HG03520 (cell line): ENCODE data around the gene GOLGA8O.
"Not testable (repeated sequence)": the region's sequence is repeated elsewhere in the genome, so short reads cannot be mapped to it uniquely, and the experiment has no call there.

ENCODE experiments used
- ATAC-seq: cut with Tn5 transposase; IDR thresholded peaks from one replicate; pipeline ENCODE4 v1.9.1; 2021; ENCODE audit warnings: mild to moderate bottlenecking, moderate library complexity; ENCODE audit not compliant: unreplicated experiment

The GOLGA8O gene, protein sequence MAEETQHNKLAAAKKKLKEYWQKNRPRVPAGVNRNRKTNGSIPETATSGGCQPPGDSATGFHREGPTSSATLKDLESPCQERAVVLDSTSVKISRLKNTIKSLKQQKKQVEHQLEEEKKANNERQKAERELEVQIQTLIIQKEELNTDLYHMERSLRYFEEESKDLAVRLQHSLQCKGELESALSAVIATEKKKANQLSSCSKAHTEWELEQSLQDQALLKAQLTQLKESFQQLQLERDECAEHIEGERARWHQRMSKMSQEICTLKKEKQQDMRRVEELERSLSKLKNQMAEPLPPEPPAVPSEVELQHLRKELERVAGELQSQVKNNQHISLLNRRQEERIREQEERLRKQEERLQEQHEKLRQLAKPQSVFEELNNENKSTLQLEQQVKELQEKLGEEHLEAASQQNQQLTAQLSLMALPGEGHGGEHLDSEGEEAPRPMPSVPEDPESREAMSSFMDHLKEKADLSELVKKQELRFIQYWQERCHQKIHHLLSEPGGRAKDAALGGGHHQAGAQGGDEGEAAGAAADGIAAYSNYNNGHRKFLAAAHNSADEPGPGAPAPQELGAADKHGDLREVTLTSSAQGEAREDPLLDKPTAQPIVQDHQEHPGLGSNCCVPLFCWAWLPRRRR

DNA sequence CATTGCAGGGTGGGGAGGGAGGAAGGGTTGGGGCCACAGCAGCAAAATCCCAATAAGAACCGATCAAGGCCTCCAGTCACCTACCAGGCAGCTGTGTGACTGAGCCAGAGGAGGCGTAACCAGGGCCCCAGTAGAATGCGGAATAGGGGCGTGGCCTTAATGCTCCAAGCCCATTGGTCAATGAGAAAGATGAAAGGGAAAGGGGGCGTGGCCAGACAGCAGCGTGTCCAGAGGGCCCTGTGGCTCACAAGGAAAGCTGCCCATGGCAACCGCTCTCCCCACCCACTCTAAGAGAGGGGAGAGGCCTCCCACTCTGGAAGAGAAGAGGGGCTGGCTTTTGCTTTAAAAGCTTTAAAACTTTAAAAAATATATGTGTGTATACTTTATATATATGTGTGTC, at the start of gene GOLGA8O:
TSS of gene GOLGA8O (minus strand) at position 101 of the 400 bp plus-strand sequence. CDS start at position 3, 98 bp downstream.
- not testable (repeated sequence) for ATAC-seq

DNA sequence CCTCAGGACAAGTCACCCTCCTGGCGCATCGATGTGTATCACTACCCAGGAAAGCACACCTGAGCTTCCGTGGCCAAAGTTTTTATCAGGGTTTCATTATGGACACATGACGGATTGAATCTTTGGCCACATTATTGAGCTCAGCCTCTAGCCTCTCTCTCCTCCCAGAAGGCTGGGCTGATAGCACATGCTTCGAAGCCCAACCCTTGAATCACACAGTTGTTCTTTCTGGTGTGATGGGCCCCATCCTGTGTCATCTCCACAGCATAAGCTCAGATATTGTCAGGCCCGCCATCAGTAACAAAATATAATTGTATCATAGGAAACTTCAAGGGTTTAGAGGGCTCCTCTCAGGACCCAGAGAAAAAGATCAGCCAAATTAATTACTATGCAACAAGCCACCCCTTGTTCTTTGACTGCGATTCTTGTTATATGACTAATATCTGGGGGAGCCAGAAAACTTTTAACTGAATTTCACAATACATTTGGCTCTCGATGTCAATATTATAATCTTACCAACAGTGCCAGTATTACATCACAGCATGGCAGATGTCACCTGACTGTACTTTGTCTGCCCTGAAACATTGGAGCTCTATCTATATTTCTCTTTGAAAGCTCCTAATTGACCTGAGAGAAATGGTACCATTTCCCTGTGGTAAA, 48.8 kb upstream of the GOLGA8O start:
- not testable (repeated sequence) for ATAC-seq

DNA sequence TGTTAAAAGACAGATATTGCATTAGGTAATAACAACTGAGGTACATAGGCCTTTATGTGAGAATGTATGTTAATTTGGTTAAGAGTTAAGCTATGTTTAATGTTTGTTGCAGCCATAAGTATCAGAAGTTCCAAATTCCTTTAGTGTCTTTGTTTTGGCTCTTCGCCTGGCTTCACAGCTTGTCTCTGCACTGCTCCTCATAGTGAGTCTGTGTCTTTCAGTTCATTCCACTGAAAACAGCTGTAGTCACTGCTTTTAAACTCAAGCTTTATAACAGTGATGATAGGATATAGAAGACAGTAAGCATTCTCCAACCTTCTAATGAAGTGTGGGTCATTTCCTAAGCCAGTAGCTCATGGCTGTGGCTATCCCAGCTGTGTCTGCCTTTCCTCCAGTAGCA, 47.5 kb upstream of the GOLGA8O start:
- not testable (repeated sequence) for ATAC-seq

DNA sequence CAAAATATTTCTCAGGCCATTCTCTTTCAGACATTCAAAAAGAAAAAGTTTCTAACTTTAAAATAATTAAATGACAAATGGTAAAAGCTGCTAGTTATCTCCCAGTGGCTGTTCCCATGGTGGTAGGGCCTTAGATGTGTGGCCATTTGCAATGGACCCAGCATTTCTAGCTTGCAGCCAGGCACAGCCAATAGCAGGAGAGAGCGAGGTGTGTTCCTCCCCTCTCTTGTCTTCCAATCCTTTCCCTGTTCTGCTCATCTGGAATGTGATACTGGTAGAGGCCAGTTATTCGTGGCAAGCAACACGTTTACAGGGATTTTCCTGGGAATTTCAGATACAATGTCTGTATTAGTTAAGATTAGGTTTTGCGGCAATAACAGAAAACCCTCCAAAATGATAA, 37.3 kb upstream of the GOLGA8O start:
- ATAC-seq: not testable (repeated sequence)

DNA sequence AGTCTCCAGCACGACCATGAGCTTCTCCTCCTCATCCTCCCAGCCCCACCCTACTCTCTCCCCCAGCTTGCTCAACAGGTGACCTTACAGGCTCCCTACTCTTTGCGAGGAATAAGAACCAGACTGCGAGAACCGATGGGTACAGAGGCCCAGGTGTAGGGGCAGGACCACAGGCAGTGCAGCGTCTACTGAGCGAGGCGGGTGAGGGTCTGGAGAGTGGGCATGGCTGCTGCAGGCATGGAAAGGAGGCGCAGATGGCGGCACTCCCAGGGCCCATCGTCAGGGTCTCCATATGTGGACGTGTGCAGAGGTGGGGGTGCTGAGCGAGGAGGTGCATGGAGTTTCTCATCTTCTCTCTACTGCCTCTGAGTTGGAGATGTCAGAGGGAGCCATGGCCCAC, 31.0 kb upstream of the GOLGA8O start:
- ATAC-seq: not testable (repeated sequence)

DNA sequence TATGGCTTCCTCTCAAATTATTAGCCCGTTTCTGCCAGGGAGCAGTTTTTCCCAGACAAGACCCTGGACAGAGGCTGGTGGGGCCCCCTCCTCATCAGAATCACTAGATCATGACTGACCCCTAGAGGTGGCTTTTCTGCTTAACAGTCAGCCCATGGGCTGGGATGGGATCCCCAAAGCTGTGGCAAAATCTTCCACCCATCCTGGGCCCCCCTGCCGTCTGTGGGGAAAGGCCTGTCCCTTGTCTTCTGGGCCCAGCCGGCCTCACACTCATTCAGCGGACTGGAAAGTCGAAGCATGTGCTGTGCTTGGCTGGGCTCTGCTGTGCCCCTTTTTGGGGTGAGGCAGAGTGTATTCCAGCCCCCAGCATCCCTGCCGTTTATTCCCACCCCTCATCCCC, 27.9 kb upstream of the GOLGA8O start:
- ATAC-seq: not testable (repeated sequence)

DNA sequence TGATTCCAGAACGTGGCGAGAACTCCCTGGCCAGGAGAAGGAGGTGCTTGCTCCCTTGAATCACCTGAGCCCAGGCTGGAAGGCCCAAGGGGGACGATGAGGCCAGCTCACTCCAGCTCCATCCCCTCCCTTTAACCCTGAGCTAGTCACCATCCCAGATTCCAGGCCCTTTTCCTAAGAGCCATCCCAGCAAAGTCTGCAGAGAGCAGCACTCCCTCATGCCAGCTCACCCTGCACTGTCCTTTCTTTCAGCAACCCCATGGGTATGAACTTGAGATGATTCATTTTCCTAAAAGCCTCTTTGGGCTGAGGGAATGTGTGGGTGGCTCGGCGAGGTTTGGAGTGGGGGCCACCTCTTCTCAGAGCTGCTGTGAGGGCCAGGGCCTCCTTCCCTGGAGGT, 26.2 kb upstream of the GOLGA8O start:
- not testable (repeated sequence) for ATAC-seq

DNA sequence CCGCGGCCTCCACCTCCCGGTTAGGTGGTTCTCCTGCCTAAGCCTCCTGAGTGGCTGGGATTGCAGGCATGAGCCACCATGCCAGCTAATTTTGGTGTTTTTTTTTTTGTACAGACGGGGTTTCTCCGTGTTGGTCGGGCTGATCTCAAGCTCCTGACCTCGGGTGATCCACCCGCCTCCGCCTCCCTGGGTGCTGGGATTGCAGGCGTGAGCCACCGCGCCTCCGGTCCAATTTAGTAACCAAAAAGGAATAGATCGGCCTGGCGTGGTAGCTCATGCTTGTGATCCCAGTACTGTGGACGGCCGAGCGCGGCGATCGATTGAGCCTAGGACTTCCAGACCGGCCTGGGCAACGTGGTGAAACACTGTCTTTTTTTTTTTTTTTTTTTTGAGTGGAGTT, 12.6 kb upstream of the GOLGA8O start:
- not testable (repeated sequence) for ATAC-seq

DNA sequence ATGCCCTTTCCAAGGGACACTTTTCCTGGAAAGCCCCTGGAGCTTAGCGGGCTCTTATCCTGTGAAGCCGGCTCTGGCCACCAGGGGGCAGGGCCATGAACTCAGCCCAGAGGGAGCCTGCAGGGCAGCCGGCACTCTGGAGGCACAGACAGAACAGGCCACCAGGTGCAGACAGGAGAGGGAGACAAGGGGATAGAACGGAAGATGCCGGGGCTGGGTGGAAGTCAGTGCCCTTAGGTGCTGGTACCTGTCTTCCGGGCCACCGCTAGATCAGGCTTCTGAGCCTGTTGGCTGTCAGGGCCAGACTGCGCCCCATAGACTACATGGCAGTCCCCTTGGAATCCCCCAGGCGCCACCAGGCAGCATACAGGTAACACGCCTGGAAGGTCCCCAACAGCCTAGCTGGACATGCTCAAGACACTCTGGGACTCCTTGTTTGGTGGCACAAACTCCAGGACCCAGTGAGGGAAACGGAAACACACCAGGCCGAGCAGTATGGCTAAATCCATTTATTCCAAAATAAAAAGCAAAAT, 14.9 kb downstream of the GOLGA8O start:
- not testable (repeated sequence) for ATAC-seq

DNA sequence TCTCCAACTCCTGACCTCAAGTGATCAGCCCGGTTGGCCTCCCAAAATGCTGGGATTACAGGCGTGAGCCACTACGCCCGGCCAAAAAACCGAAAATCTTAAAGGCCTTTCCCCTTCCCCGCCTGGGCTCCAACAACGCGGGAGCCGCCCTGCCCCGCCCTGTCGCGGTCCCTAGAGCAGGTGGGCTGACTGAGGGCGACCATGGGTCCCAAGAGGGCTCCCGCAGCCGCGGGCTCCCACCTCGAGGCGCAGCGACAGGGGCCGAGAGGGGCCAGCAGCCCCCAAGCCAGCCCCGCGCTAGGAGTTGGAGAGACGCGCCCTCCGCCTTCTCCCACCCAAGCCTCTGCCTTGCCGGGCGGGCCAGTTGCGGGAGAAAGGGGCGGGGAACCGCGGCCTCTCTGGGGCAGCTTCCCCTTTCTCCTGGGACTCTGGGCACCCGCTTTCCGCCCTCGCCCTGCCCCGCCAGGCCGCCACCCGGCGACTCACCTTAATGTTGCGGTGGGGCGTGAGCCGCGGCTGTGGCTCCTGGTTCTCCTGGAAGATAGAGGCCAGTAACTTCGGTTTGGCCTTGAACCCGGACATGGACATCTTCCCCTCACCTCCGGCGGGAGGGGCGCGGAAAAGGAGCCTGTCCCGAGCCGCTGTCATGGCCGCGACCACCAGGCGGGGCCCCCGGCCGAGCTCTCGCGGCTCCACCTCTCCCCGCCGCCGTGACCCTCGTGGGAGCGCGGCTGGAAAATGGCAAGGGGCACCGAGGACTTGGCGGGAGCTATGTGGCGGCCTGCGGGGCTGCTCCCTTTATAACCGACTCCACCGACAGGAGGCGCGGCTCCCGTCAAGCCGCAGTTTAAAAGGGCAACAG, 21.1 kb downstream of the GOLGA8O start:
- not testable (repeated sequence) for ATAC-seq

DNA sequence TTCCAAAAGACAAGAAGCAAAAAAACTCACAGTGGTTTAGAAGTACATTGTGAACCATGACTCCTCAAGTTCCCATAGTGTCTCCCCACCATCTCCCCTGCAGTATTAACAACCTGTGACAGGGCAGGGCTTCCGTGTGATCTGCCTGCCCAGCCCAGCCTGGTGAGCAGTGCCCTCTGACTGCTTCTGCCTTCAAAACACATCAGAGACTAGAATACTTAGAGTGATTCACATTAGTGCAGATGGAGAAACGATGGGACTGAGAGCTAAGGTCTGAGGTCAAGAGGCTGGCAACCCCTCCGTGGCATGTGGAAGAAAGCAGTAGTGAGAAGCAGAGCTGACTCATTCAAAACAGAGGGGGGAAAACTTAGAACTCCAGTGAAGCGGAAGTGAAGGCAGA, 27.8 kb downstream of the GOLGA8O start:
- ATAC-seq: not testable (repeated sequence)

DNA sequence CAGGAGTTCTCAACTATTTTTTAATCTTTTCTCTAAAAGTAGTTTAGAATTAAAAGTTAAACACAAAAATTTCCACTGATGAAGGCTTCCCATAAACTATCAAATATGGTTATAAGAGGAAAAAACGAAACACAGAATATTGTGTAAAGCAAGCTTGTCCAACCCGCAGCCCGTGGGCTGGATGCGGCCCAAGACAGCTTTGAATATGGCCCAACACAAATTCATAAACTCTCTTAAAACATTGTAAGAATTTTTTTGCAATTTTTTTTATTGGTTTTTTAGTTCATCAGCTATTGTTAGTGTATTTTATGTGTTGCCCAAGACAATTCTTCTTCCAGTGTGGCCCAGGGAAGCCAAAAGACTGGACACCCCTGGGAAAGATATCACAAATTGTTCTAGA, 28.9 kb downstream of the GOLGA8O start:
- not testable (repeated sequence) for ATAC-seq

DNA sequence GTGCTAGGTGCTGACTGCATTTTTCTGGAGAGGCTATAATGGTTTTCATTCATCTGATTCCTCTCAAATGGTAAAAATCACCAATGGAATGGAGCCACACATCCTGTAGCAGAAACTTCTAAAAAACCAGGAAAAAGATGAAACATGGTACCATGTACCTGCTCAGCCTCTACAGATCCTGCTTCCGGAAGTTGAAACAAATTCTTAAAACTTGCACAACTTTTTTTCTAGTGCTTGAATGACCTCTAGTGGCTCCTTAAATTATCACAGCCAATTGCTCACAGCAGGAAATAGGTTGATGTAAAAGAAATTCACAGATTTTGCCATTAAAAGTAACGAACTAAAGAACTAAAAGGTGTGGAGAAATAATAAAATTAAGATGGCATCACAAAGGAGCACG, 47.5 kb downstream of the GOLGA8O start:
- not testable (repeated sequence) for ATAC-seq

DNA sequence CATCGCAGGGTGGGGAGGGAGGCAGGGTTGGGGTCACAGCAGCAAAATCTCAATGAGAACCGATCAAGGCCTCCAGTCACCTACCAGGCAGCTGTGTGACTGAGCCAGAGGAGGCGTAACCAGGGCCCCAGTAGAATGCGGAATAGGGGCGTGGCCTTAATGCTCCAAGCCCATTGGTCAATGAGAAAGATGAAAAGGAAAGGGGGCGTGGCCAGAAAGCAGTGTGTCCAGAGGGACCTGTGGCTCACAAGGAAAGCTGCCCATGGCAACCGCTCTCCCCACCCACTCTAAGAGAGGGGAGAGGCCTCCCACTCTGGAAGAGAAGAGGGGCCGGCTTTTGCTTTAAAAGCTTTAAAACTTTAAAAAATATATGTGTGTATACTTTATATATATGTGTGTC, 52.2 kb downstream of the GOLGA8O start, which contains the start of gene GOLGA8K:
TSS of gene GOLGA8K (minus strand) at position 101 of the 400 bp plus-strand sequence. CDS start at position 3, 98 bp downstream.
- not testable (repeated sequence) for ATAC-seq

DNA sequence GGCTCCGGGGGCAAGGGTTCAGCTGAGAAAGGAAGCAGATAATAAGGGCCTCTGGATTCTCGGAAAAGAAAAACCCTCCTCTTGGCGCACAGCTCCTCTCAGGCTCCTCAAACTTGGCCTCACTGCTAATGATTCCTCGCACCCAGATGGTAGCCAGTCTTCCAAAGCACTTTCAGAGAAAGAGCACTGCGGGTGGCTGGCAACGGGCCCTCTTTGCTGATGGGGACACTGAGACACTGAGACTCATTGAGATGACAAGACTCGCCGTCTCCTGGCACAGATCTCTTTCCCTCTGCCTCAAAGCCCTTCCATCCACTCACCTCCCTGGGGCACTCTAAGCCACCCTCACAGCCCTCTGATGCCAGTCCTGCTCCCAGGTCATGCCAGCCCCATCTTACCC, 58.9 kb downstream of the GOLGA8O start:
- ATAC-seq: not testable (repeated sequence)
